ENCODE data around the gene ZFP30. TPM values are rescaled to one million over a fixed set of nuclear protein-coding genes. Genes with fewer than 3 reads are reported as not detected.
"Not testable (repeated sequence)": the region's sequence is repeated elsewhere in the genome, so short reads cannot be mapped to it uniquely, and the experiment has no call there.

The ZFP30 gene
- total RNA-seq, result 11.7 and 15.5 TPM in 2 replicates

GRCh38 chr19:37655301-37655688 is at the start of gene ZFP30:
ZFP30 (minus strand) TSS chr19:37655465; CDS start chr19:37647822, 7,643 bp downstream.
- peak; percentile 10 for DNase-seq (ENCODE audit: low read depth, low spot score)

- no peak for DNase-seq (ENCODE audit: low read depth, low spot score)
These were observed 43.8 kb upstream of the ZFP30 start for GRCh38 chr19:37699057-37699456.

- no peak for DNase-seq (ENCODE audit: low read depth, low spot score)
These were observed 43.0 kb upstream of the ZFP30 start for GRCh38 chr19:37698216-37698615.

GRCh38 chr19:37695144-37695899 is 40.1 kb upstream of the ZFP30 start:
- DNase-seq (ENCODE audit: low read depth, low spot score), result no peak

GRCh38 chr19:37692956-37693620 is 37.8 kb upstream of the ZFP30 start:
- DNase-seq (ENCODE audit: low read depth, low spot score), result no peak

GRCh38 chr19:37691881-37692504 is 36.7 kb upstream of the ZFP30 start:
- peak; percentile 59 for DNase-seq (ENCODE audit: low read depth, low spot score)

GRCh38 chr19:37683520-37683919 is 28.3 kb upstream of the ZFP30 start:
- DNase-seq (ENCODE audit: low read depth, low spot score), result no peak

- DNase-seq (ENCODE audit: low read depth, low spot score), result no peak
These were observed 14.2 kb upstream of the ZFP30 start for GRCh38 chr19:37669450-37669914.

- not testable (repeated sequence) for DNase-seq (ENCODE audit: low read depth, low spot score)
These were observed 1.9 kb upstream of the ZFP30 start for GRCh38 chr19:37657157-37657556.

- DNase-seq (ENCODE audit: low read depth, low spot score), result no peak
These were observed 565 bp upstream of the ZFP30 start for GRCh38 chr19:37655689-37656371.

GRCh38 chr19:37654629-37655300 is 500 bp downstream of the ZFP30 start:
- no peak for DNase-seq (ENCODE audit: low read depth, low spot score)

- no peak for DNase-seq (ENCODE audit: low read depth, low spot score)
These were observed 1.1 kb downstream of the ZFP30 start for GRCh38 chr19:37654118-37654517.

GRCh38 chr19:37635076-37636056 is 19.9 kb downstream of the ZFP30 start:
- no peak for DNase-seq (ENCODE audit: low read depth, low spot score)

- peak; percentile 2 for DNase-seq (ENCODE audit: low read depth, low spot score)
These were observed 60.3 kb downstream of the ZFP30 start for GRCh38 chr19:37594982-37595382.

- DNase-seq (ENCODE audit: low read depth, low spot score), result peak; percentile 78
These were observed 60.8 kb downstream of the ZFP30 start, which contains the start of the genes ZNF540 and ZNF571 for GRCh38 chr19:37594304-37594981. ZNF540 (plus strand) TSS chr19:37594876; CDS start chr19:37598448, 3,572 bp downstream. ZNF571 (minus strand) TSS chr19:37594792; CDS start chr19:37586676, 8,116 bp downstream.

GRCh38 chr19:37593996-37594303 is 61.3 kb downstream of the ZFP30 start:
- no peak for DNase-seq (ENCODE audit: low read depth, low spot score)

GRCh38 chr19:37583340-37583739 is 71.9 kb downstream of the ZFP30 start:
- no peak for DNase-seq (ENCODE audit: low read depth, low spot score)

- DNase-seq (ENCODE audit: low read depth, low spot score), result no peak
These were observed 83.1 kb downstream of the ZFP30 start for GRCh38 chr19:37572203-37572602.

- no peak for DNase-seq (ENCODE audit: low read depth, low spot score)
These were observed 89.9 kb downstream of the ZFP30 start for GRCh38 chr19:37565370-37565669.
